ENCODE data around the gene TLL2. TPM values are rescaled to one million over a fixed set of nuclear protein-coding genes. Genes with fewer than 3 reads are reported as not detected.

The TLL2 gene
- total and polyA plus RNA-seq, 10 donors = 0.23 to 0.75 (median 0.34) TPM

DNA sequence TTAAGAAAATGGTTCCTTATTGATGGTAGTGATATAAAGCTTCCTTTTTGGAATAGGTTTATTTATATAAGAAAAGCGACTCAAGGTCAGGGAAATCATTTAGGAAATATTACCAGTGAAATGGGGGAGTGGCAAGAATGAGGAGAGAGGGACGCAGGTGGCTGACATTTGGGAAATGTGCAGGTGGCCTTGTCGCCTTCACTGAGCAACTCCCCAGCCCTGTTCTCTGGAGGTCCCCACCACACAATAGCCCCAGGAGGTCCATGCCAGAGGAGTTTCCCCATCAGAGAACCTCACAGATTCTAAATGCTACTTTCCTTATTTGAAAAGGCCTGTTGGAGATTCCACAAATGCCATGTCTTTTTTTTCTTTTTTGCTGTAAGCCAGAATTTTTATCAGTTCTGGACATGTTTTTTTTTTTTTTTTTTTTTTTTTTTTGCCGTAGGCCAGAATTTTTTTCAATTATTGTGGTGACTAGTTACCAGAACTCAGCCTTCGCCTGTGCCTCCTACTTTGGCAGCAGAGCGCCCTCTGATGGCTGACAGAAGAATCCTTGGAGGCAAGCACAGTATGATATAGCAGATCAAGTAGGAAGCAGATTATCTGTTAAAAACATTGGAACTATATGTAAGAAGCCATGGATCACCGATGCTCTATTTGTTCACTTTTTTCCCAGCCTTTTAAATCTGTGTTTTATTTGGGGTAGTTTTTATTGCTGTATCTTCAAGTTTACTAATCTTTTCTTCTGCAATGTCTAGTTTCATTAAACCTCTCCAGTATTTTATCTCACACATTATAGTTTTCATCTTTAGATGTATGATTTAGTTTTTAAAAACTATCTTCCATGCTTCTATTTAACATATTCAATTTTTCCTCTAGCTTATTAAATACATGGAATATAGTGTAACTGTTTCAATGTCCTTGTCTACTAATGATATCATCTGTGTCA lies 173.5 kb downstream of the TLL2 start:
- Histone ChIP-seq H3K4me3 (no peak overlapping the region), H3K9me3 (no peaks in the 10 kb centered on the region), H3K36me3 (no peaks in the 10 kb centered on the region), H3K27ac (no peak overlapping the region), H3K4me1 (no peaks in the 10 kb centered on the region), H3K27me3 (replicated peaks in 1 of 7) (peaks cover 0 to 3% (median 0%) of the 10 kb centered on the region in 7 donors)
- WGBS, 5 donors = 30 to 39% (median 36%) methylated on average over 7 of the region's 7 CpGs
- intact Hi-C loops (cut with DNase I; ENCODE audit: low total_unique reads) = no loop called here
- no peak for DNase-seq
- TF ChIP-seq, protein P1, sequence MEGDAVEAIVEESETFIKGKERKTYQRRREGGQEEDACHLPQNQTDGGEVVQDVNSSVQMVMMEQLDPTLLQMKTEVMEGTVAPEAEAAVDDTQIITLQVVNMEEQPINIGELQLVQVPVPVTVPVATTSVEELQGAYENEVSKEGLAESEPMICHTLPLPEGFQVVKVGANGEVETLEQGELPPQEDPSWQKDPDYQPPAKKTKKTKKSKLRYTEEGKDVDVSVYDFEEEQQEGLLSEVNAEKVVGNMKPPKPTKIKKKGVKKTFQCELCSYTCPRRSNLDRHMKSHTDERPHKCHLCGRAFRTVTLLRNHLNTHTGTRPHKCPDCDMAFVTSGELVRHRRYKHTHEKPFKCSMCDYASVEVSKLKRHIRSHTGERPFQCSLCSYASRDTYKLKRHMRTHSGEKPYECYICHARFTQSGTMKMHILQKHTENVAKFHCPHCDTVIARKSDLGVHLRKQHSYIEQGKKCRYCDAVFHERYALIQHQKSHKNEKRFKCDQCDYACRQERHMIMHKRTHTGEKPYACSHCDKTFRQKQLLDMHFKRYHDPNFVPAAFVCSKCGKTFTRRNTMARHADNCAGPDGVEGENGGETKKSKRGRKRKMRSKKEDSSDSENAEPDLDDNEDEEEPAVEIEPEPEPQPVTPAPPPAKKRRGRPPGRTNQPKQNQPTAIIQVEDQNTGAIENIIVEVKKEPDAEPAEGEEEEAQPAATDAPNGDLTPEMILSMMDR (IDR thresholded peaks at IDR 0.05 in 8 of 11, conservative IDR thresholded peaks at IDR 0.05 in 3 of 11) = peak; percentile 19 to 76 (median 57)
- TF ChIP-seq POLR2A (IDR thresholded peaks at IDR 0.05) (no peak), POLR2AphosphoS5 (IDR thresholded peaks at IDR 0.05) (no peak)

DNA sequence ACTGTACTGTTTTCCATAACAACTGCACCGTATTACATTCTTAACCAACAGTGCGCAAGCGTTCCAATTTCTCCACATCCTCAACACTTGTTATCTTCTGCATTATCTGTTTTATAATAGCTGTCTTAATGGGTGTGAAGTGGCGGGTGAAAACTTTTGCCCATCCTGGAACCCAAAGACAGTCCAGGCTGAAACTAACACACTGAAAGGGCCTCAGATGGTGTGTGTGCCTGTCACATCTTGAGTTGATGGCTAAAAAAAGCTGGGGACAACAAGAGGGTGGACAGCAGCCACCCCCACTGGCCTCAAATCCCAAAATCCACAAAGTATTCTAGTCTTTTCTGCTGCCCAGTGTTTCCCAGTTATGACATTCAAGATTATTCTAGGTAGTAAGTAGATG lies 174.3 kb downstream of the TLL2 start:
- Histone ChIP-seq H3K27ac (no peak overlapping the region), H3K4me3 (no peak overlapping the region), H3K9me3 (no peaks in the 10 kb centered on the region), H3K4me1 (peaks cover 0 to 3% (median 0%) of the 10 kb centered on the region in 6 donors), H3K36me3 (no peaks in the 10 kb centered on the region), H3K27me3 (replicated peaks in 1 of 7) (peaks cover 0 to 9% (median 0%) of the 10 kb centered on the region in 7 donors)
- no peak for DNase-seq
- no peak for TF ChIP-seq POLR2A (IDR thresholded peaks at IDR 0.05)
- no peak for TF ChIP-seq POLR2AphosphoS5 (IDR thresholded peaks at IDR 0.05)
- TF ChIP-seq, protein P1 (IDR thresholded peaks at IDR 0.05 in 8 of 11, conservative IDR thresholded peaks at IDR 0.05 in 3 of 11) = no peak
- intact Hi-C loops (cut with DNase I; ENCODE audit: low total_unique reads) = no loop called here
- WGBS, 5 donors = 92 to 96% (median 94%) methylated on average over 4 of the region's 4 CpGs

DNA sequence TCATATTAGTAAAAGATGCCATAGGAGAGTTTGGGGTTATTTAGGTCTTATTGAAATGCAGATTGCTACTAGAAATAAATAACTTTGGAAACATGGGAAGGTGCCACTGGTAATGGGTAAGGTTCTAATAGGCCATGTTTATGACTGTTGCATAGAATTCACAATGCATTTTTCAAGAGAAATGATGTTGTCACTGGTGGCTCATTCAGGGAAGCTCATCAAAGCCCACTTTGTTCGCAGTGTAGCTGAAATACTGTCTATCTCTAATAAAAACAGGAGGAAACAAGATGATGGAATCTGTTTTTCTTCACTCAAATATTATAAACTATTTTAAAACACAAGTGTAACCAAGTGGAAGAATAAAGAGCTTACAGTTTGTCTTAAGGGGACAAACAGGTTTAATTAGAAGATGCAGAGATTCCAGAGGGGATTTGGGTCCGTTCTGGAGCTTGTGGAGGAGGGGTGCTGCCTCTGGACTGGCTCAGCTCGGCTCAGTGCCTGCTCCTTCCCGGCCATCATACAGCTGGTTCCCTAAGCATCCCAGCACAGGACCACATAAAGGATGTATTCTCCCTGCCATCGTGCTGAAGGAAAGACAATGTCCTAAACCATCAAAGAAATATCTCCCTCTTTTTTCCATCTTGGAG lies 175.3 kb downstream of the TLL2 start:
- Histone ChIP-seq H3K4me3 (no peak overlapping the region), H3K9me3 (no peaks in the 10 kb centered on the region), H3K27ac (no peak overlapping the region), H3K36me3 (no peaks in the 10 kb centered on the region), H3K27me3 (replicated peaks in 1 of 7) (peaks cover 0 to 14% (median 0%) of the 10 kb centered on the region in 7 donors), H3K4me1 (peaks cover 0 to 3% (median 0%) of the 10 kb centered on the region in 6 donors)
- WGBS, 5 donors = 59 to 72% (median 68%) methylated on average over 5 of the region's 5 CpGs
- TF ChIP-seq POLR2A (IDR thresholded peaks at IDR 0.05) (no peak), POLR2AphosphoS5 (IDR thresholded peaks at IDR 0.05) (no peak)
- TF ChIP-seq, protein P1 (IDR thresholded peaks at IDR 0.05 in 8 of 11, conservative IDR thresholded peaks at IDR 0.05 in 3 of 11) = no peak
- no peak for DNase-seq
- intact Hi-C loops (cut with DNase I; ENCODE audit: low total_unique reads) = no loop called here

DNA sequence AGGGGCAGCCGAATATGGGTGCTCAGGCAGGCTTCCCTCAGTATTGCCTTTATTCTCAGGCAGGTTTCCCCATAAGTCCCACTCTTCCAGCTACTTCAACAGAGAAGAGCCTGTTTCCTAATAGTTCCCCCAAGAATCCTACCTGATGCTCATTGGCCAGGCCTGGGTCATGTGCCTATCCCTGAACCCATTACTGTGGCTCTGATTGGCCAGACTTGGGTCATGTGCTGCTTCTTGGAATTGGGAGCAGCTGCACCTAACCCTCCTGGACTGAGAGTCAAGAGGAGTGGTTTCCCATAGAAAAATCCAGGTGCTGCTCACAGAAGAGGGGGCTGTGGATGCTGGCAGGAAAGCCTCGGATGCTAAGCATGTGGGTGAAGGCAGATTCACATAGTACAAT lies 176.6 kb downstream of the TLL2 start:
- Histone ChIP-seq H3K36me3 (no peaks in the 10 kb centered on the region), H3K27me3 (replicated peaks in 1 of 7) (peaks cover 0 to 14% (median 0%) of the 10 kb centered on the region in 7 donors), H3K27ac (no peak overlapping the region), H3K4me3 (no peak overlapping the region), H3K4me1 (peaks cover 0 to 3% (median 0%) of the 10 kb centered on the region in 6 donors), H3K9me3 (no peaks in the 10 kb centered on the region)
- TF ChIP-seq, protein P1 (IDR thresholded peaks at IDR 0.05 in 8 of 11, conservative IDR thresholded peaks at IDR 0.05 in 3 of 11) = no peak
- TF ChIP-seq POLR2A (IDR thresholded peaks at IDR 0.05) (no peak), POLR2AphosphoS5 (IDR thresholded peaks at IDR 0.05) (no peak)
- WGBS, 5 donors = 78 to 89% (median 86%) methylated on average over 2 of the region's 2 CpGs
- intact Hi-C loops (cut with DNase I; ENCODE audit: low total_unique reads) = no loop called here
- DNase-seq = no peak

All from spleen (tissue), 11 donors.